A549 (cell line): ENCODE results near the gene WNT7B. TPM values are rescaled to one million over a fixed set of nuclear protein-coding genes. Genes with fewer than 3 reads are reported as not detected.
A peak's percentile ranks its signal among the peaks of the same experiment; 100 is the strongest.

Source experiments
- ATAC-seq, 2 experiments: fragments of 200-7000 bp in 1 of 2; fragments of >200 bp in 1 of 2; cut with Nextera tagmentation in 1 of 2; cut with Tn5 transposase in 1 of 2; 3 replicates each; pipeline versions ENCODE4 v1.8.0 to v1.9.1; 2018 to 2020; ENCODE audit warnings: mild to moderate bottlenecking in 1 of 2, moderate library complexity in 1 of 2
- CTCF ChIA-PET: fragments of 300-600 bp; sonication (Branson Sonifier 250); formaldehyde crosslinking; extraction: SDS; loops from one replicate; lab custom pipeline; 2021; ENCODE audit warnings: antibody characterized with exemption, inconsistent platforms; lab: Yijun Ruan, JAX
- POLR2A ChIA-PET: fragments of 350-600 bp; formaldehyde crosslinking; extraction: SDS; loops from one replicate; lab custom pipeline; 2021; ENCODE audit warnings: antibody characterized with exemption, inconsistent platforms; lab: Yijun Ruan, JAX
- DNase-seq, 2 experiments: peaks; one replicate each; pipeline versions ENCODE4 v3.0.0 to v3.0.0-alpha.2; 2011 to 2016; ENCODE audit warnings: low read depth in 1 of 2, low spot score in 1 of 2
- FAIRE-seq: peaks from 2 replicates; lab custom pipeline; 2011; peaks lifted over from hg19 to GRCh38; lab: Jason Lieb, UNC
- H3K27ac ChIP-seq, 2 experiments: fragments of >200 bp; sonication (Bioruptor Twin); formaldehyde crosslinking; 3 replicates each; pipeline ENCODE4 v1.5.1; 2016 to 2017
- H3K4me1 ChIP-seq: fragments of >200 bp; sonication (Bioruptor Twin); formaldehyde crosslinking; 3 replicates; pipeline ENCODE4 v1.6.1; 2016
- H3K4me2 ChIP-seq: fragments of >200 bp; sonication (Bioruptor Twin); formaldehyde crosslinking; 3 replicates; pipeline ENCODE4 v1.6.1; 2016
- H3K4me3 ChIP-seq: fragments of >200 bp; sonication (Bioruptor Twin); formaldehyde crosslinking; 3 replicates; pipeline ENCODE4 v1.5.1; 2016
- H3K9me3 ChIP-seq: fragments of >200 bp; sonication (Bioruptor Twin); formaldehyde crosslinking; 3 replicates; pipeline ENCODE4 v1.6.1; 2016
- ATOH8 ChIP-seq: fragments of 250-450 bp; sonication (Bioruptor Pico); IDR thresholded peaks from 2 replicates; pipeline ENCODE4 v1.5.0; 2020; ENCODE audit warnings: low read depth, mild to moderate bottlenecking, moderate library complexity
- BHLHE40 ChIP-seq: IDR thresholded peaks from 2 replicates; pipeline ENCODE4 v1.6.1; 2012; ENCODE audit warnings: low read depth, low read length, inconsistent platforms
- CBX2 ChIP-seq: fragments of 200-600 bp; sonication (generic); IDR thresholded peaks from 2 replicates; pipeline ENCODE4 v1.6.1; 2016; ENCODE audit warnings: low read depth, mild to moderate bottlenecking, borderline replicate concordance
- CHD4 ChIP-seq: fragments of 200-600 bp; sonication (generic); IDR thresholded peaks from 2 replicates; pipeline ENCODE4 v1.6.1; 2016; ENCODE audit warnings: antibody characterized with exemption, mild to moderate bottlenecking, borderline replicate concordance
- CTCF ChIP-seq: fragments of >200 bp; sonication (Bioruptor Twin); formaldehyde crosslinking; IDR thresholded peaks from 3 replicates; pipeline ENCODE4 v1.5.1; 2016
- EP300 ChIP-seq, 2 experiments: fragments of >200 bp; sonication (Bioruptor Twin); formaldehyde crosslinking; IDR thresholded peaks; 2 replicates in 1 of 2; 3 replicates in 1 of 2; pipeline ENCODE4 v1.6.1; 2016 to 2017
- FOSB ChIP-seq: fragments of 250-450 bp; sonication (Bioruptor Pico); IDR thresholded peaks from 2 replicates; pipeline ENCODE4 v1.5.0; 2020; ENCODE audit warnings: mild to moderate bottlenecking, moderate library complexity
- HEYL ChIP-seq: fragments of 250-450 bp; sonication (Bioruptor Pico); IDR thresholded peaks from 2 replicates; pipeline ENCODE4 v1.8.0; 2021; ENCODE audit warnings: mild to moderate bottlenecking, moderate library complexity
- JUNB ChIP-seq: fragments of >200 bp; sonication (Bioruptor Twin); formaldehyde crosslinking; IDR thresholded peaks from 2 replicates; pipeline ENCODE4 v1.6.1; 2016
- KDM1A ChIP-seq: fragments of 200-600 bp; sonication (generic); IDR thresholded peaks from 2 replicates; pipeline ENCODE4 v1.6.1; 2016; ENCODE audit warnings: low read depth, mild to moderate bottlenecking
- MAFK ChIP-seq: fragments of 450-650 bp; IDR thresholded peaks from 2 replicates; pipeline ENCODE4 v1.6.1; 2014; ENCODE audit not compliant: partially characterized antibody
- MAX ChIP-seq: IDR thresholded peaks from 2 replicates; pipeline ENCODE4 v1.6.1; 2012
- MAZ ChIP-seq: fragments of 150-350 bp; IDR thresholded peaks from 2 replicates; pipeline ENCODE4 v1.6.1; 2014; ENCODE audit warnings: antibody characterized with exemption, low read depth, low read length, borderline replicate concordance
- MYC ChIP-seq: IDR thresholded peaks from 2 replicates; pipeline ENCODE4 v1.6.1; 2012; ENCODE audit warnings: mild to moderate bottlenecking, inconsistent platforms, low read length, improper control_type of control experiment, borderline replicate concordance
- NFE2L2 ChIP-seq: fragments of 150-350 bp; conservative IDR thresholded peaks from 2 replicates; pipeline ENCODE4 v1.6.1; 2014; ENCODE audit warnings: low read length
- PBX3 ChIP-seq: IDR thresholded peaks from 2 replicates; pipeline ENCODE4 v1.6.1; 2012
- POLR2AphosphoS2 ChIP-seq: conservative IDR thresholded peaks from 2 replicates; pipeline ENCODE4 v1.6.1; 2012; ENCODE audit warnings: low read length, improper control_type of control experiment, inconsistent platforms
- RAD21 ChIP-seq, 2 experiments: fragments of >200 bp in 1 of 2; sonication (Bioruptor Twin) in 1 of 2; formaldehyde crosslinking in 1 of 2; IDR thresholded peaks in 1 of 2; conservative IDR thresholded peaks in 1 of 2; 2 replicates in 1 of 2; 3 replicates in 1 of 2; pipeline ENCODE4 v1.6.1; 2012 to 2018; ENCODE audit warnings: inconsistent platforms in 1 of 2
- RCOR1 ChIP-seq: fragments of 150-350 bp; IDR thresholded peaks from 2 replicates; pipeline ENCODE4 v1.6.1; 2014; ENCODE audit warnings: antibody characterized with exemption, low read length, low read depth
- REST ChIP-seq: fragments of 200-600 bp; sonication (generic); IDR thresholded peaks from 2 replicates; pipeline ENCODE4 v1.6.1; 2016; ENCODE audit warnings: antibody characterized with exemption, mild to moderate bottlenecking, moderate library complexity
- RNF2 ChIP-seq: fragments of 200-600 bp; sonication (generic); IDR thresholded peaks from 2 replicates; pipeline ENCODE4 v1.6.1; 2016; ENCODE audit warnings: low read depth, mild to moderate bottlenecking, antibody characterized with exemption, moderate library complexity, borderline replicate concordance
- SMC3 ChIP-seq: fragments of >200 bp; sonication (Bioruptor Twin); formaldehyde crosslinking; IDR thresholded peaks from 3 replicates; pipeline ENCODE4 v1.6.1; 2018; ENCODE audit warnings: inconsistent platforms
- SREBF2 ChIP-seq: fragments of 450-650 bp; IDR thresholded peaks from 2 replicates; pipeline ENCODE4 v1.6.1; 2014; ENCODE audit warnings: mild to moderate bottlenecking, moderate library complexity
- TFCP2L1 ChIP-seq: fragments of 250-450 bp; sonication (Bioruptor Pico); IDR thresholded peaks from 2 replicates; pipeline ENCODE4 v1.5.0; 2021; ENCODE audit warnings: mild to moderate bottlenecking
- USF2 ChIP-seq: fragments of 450-650 bp; IDR thresholded peaks from 2 replicates; pipeline ENCODE4 v1.6.1; 2014; ENCODE audit warnings: antibody characterized with exemption
- WGBS: methylation state at CpG from one replicate; pipeline ENCODE4 v1.1.6; 2017; ENCODE audit errors: missing lambda C conversion rate; 5-methylcytosine and 5-hydroxymethylcytosine counted together
- polyA plus RNA-seq, 4 experiments: library from polyadenylated mRNA; depleted of rRNA in 3 of 4; stranded (reverse); fragments of >200 nt; fragmentation: RNase III in 1 of 4; extraction: RNeasy Plus Mini Kit Qiagen cat#74134 plus additional on column Dnase treatment in 1 of 4; gene quantifications; 2 replicates in 3 of 4; 3 replicates in 1 of 4; pipeline ENCODE4 v1.2.3, GENCODE V29; 2011 to 2017

Gene WNT7B
- polyA plus RNA-seq, 2 of the 4 experiments (the other 2 are of a cell fraction): 16.9 to 80.8 TPM

GRCh38 chr22:46012182-46012880, 35.4 kb upstream of the WNT7B start:
- 96% methylated on average over 6 of the region's 13 CpGs for WGBS
- H3K4me2 ChIP-seq: no peak overlapping the region; the same call in 2 of the 3 replicates
- H3K4me3 ChIP-seq: no peak overlapping the region
- no peak for TF ChIP-seq EP300 (IDR thresholded peaks at IDR 0.05)
- TF ChIP-seq SMC3: no peak
- TF ChIP-seq KDM1A: no peak
- TF ChIP-seq NFE2L2: no peak
- TF ChIP-seq FOSB (CRISPR knock-in tag): no peak
- no peak for TF ChIP-seq BHLHE40
- no peak for TF ChIP-seq USF2
- TF ChIP-seq MAZ: no peak
- no peak for TF ChIP-seq RNF2
- no peak for TF ChIP-seq TFCP2L1 (CRISPR knock-in tag)
- TF ChIP-seq SREBF2: no peak
- TF ChIP-seq ATOH8 (CRISPR knock-in tag): no peak
- no peak for TF ChIP-seq MAX
- H3K9me3 ChIP-seq: peaks cover 10% of the 10 kb centered on the region; the same call in 2 of the 3 replicates
- DNase-seq (no peak), ATAC-seq (no peak), FAIRE-seq (no peak)
- H3K27ac ChIP-seq: peak overlapping the region; percentile 95 to 98
- H3K4me1 ChIP-seq: peaks cover 31% of the 10 kb centered on the region
- ChIA-PET POLR2A (interaction anchor here (0.5 to 4.7 kb wide), 5 partner anchors 10 to 58 kb away, joined by 3 to 63 read pairs (median 6); no protein-coding TSS in a partner anchor), CTCF (interaction anchor here (0.7 to 5.4 kb wide), 21 partner anchors 10 to 109 kb away, joined by 3 to 38 read pairs (median 9); no protein-coding TSS in a partner anchor)

GRCh38 chr22:46011627-46012181, 34.7 kb upstream of the WNT7B start:
- DNase-seq: no peak
- no peak overlapping the region for H3K4me2 ChIP-seq
- ChIA-PET CTCF (interaction anchor here (1.3 to 5.4 kb wide), 13 partner anchors 11 to 110 kb away, joined by 3 to 38 read pairs (median 11); no protein-coding TSS in a partner anchor), POLR2A (interaction anchor here (0.5 to 0.6 kb wide), 2 partner anchors 24 to 43 kb away, joined by 3 to 4 read pairs; no protein-coding TSS in a partner anchor)
- ATAC-seq: no peak
- H3K4me3 ChIP-seq: no peak overlapping the region
- peak overlapping the region in 1 of 2 experiments; percentile 98; a peak in 3 of 6 replicates for H3K27ac ChIP-seq
- FAIRE-seq: no peak
- WGBS: 96% methylated on average over 4 of the region's 18 CpGs
- peaks cover 10% of the 10 kb centered on the region; the same call in 2 of the 3 replicates for H3K9me3 ChIP-seq
- TF ChIP-seq RAD21 (conservative IDR thresholded peaks at IDR 0.05 in 1 of 2, IDR thresholded peaks at IDR 0.05 in 1 of 2) (no peak), JUNB (no peak), PBX3 (no peak), CTCF (no peak), NFE2L2 (no peak), ATOH8 (CRISPR knock-in tag) (no peak), POLR2AphosphoS2 (no peak), CHD4 (no peak), RCOR1 (no peak), MYC (no peak), SMC3 (no peak), REST (no peak), CBX2 (no peak), HEYL (CRISPR knock-in tag) (no peak), RNF2 (no peak), MAFK (no peak)
- peaks cover 35% of the 10 kb centered on the region for H3K4me1 ChIP-seq
